Glutamatergic neuron (in vitro differentiated cells): ENCODE results near the gene UBAC2. TPM values are rescaled to one million over a fixed set of nuclear protein-coding genes. Genes with fewer than 3 reads are reported as not detected.

Source experiments
- DNase-seq: peaks from one replicate; pipeline ENCODE4 v3.0.0; 2022
- H3K27ac Mint-ChIP-seq: one replicate; pipeline ENCODE4 v1.8.0; 2020; ENCODE audit warnings: mild to moderate bottlenecking, mixed read lengths, inconsistent platforms; ENCODE audit not compliant: unreplicated experiment
- H3K27me3 Mint-ChIP-seq: one replicate; pipeline ENCODE4 v1.8.0; 2020; ENCODE audit warnings: mild to moderate bottlenecking, moderate library complexity, mixed read lengths, inconsistent platforms; ENCODE audit not compliant: unreplicated experiment
- H3K36me3 Mint-ChIP-seq: one replicate; pipeline ENCODE4 v1.8.0; 2020; ENCODE audit warnings: mild to moderate bottlenecking, mixed read lengths, inconsistent platforms; ENCODE audit not compliant: unreplicated experiment
- H3K4me1 Mint-ChIP-seq: one replicate; pipeline ENCODE4 v1.8.0; 2020; ENCODE audit warnings: mild to moderate bottlenecking, low read depth, mixed read lengths, inconsistent platforms; ENCODE audit not compliant: unreplicated experiment
- H3K4me3 Mint-ChIP-seq: one replicate; pipeline ENCODE4 v1.8.0; 2020; ENCODE audit warnings: mild to moderate bottlenecking, mixed read lengths, inconsistent platforms; ENCODE audit not compliant: unreplicated experiment
- H3K9me3 Mint-ChIP-seq: one replicate; pipeline ENCODE4 v1.8.0; 2020; ENCODE audit warnings: mild to moderate bottlenecking, moderate library complexity, mixed read lengths, inconsistent platforms; ENCODE audit not compliant: unreplicated experiment
- total RNA-seq: library from RNA; stranded (reverse); fragmentation: NEBNext Ultra II Directional; extraction: Animal tissue kit (Norgen Biotek cat#: 25700); gene quantifications from one replicate; pipeline ENCODE4 v1.2.1, GENCODE V29; 2021; ENCODE audit not compliant: unreplicated experiment
- TF ChIP-seq, protein P1 (sequence below): fragments of 200-600 bp; sonication (generic); IDR thresholded peaks from one replicate; pipeline ENCODE4 v1.5.0; 2021; ENCODE audit not compliant: partially characterized antibody, unreplicated experiment

Gene UBAC2
- total RNA-seq, 1 donor from 2014 or later, result 33.3 TPM

- H3K36me3 Mint-ChIP-seq, result peaks cover 8% of the 10 kb centered on the region
- no peak overlapping the region for H3K27ac Mint-ChIP-seq
- no peak overlapping the region for H3K4me3 Mint-ChIP-seq
- H3K9me3 Mint-ChIP-seq, result no peaks in the 10 kb centered on the region
- TF ChIP-seq, protein P1, sequence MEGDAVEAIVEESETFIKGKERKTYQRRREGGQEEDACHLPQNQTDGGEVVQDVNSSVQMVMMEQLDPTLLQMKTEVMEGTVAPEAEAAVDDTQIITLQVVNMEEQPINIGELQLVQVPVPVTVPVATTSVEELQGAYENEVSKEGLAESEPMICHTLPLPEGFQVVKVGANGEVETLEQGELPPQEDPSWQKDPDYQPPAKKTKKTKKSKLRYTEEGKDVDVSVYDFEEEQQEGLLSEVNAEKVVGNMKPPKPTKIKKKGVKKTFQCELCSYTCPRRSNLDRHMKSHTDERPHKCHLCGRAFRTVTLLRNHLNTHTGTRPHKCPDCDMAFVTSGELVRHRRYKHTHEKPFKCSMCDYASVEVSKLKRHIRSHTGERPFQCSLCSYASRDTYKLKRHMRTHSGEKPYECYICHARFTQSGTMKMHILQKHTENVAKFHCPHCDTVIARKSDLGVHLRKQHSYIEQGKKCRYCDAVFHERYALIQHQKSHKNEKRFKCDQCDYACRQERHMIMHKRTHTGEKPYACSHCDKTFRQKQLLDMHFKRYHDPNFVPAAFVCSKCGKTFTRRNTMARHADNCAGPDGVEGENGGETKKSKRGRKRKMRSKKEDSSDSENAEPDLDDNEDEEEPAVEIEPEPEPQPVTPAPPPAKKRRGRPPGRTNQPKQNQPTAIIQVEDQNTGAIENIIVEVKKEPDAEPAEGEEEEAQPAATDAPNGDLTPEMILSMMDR, result no peak
- H3K27me3 Mint-ChIP-seq, result no peaks in the 10 kb centered on the region
- DNase-seq, result no peak
- peaks cover 2% of the 10 kb centered on the region for H3K4me1 Mint-ChIP-seq
Measured at GRCh38 chr13:99382428-99383133, 181.9 kb downstream of the UBAC2 start.

GRCh38 chr13:99383511-99383921 is 182.9 kb downstream of the UBAC2 start:
- no peak overlapping the region for H3K4me3 Mint-ChIP-seq
- peaks cover 5% of the 10 kb centered on the region for H3K36me3 Mint-ChIP-seq
- TF ChIP-seq, protein P1, result no peak
- H3K9me3 Mint-ChIP-seq, result no peaks in the 10 kb centered on the region
- H3K4me1 Mint-ChIP-seq, result peaks cover 2% of the 10 kb centered on the region
- H3K27me3 Mint-ChIP-seq, result no peaks in the 10 kb centered on the region
- DNase-seq, result no peak
- no peak overlapping the region for H3K27ac Mint-ChIP-seq

GRCh38 chr13:99383946-99384345 is 183.3 kb downstream of the UBAC2 start:
- TF ChIP-seq, protein P1, result no peak
- no peak overlapping the region for H3K4me3 Mint-ChIP-seq
- peaks cover 2% of the 10 kb centered on the region for H3K4me1 Mint-ChIP-seq
- no peaks in the 10 kb centered on the region for H3K27me3 Mint-ChIP-seq
- H3K36me3 Mint-ChIP-seq, result peaks cover 5% of the 10 kb centered on the region
- no peak overlapping the region for H3K27ac Mint-ChIP-seq
- no peak for DNase-seq
- H3K9me3 Mint-ChIP-seq, result no peaks in the 10 kb centered on the region

DNA sequence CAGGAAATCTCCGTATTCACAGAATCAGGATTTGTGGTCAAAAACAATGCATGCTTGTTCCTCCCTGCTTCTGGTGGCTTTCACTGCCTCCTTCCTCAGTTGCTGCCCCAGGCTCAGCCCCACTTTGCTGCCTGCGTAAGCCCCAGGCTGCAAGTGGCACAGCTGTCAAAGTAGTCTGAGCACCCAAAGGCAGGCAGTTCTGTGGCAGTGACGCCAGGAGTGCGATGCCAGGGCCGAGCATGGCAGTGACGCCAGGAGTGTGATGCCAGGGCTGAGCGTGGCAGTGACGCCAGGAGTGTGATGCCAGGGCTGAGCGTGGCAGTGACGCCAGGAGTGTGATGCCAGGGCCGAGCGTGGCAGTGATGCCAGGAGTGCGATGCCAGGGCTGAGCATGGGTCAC is 183.8 kb downstream of the UBAC2 start:
- no peak overlapping the region for H3K27ac Mint-ChIP-seq
- H3K4me3 Mint-ChIP-seq, result no peak overlapping the region
- peaks cover under 1% of the 10 kb centered on the region for H3K36me3 Mint-ChIP-seq
- TF ChIP-seq, protein P1, result no peak
- no peaks in the 10 kb centered on the region for H3K9me3 Mint-ChIP-seq
- H3K27me3 Mint-ChIP-seq, result no peaks in the 10 kb centered on the region
- no peak for DNase-seq
- peaks cover 2% of the 10 kb centered on the region for H3K4me1 Mint-ChIP-seq

- H3K27ac Mint-ChIP-seq, result no peak overlapping the region
- H3K27me3 Mint-ChIP-seq, result no peaks in the 10 kb centered on the region
- no peaks in the 10 kb centered on the region for H3K36me3 Mint-ChIP-seq
- no peaks in the 10 kb centered on the region for H3K9me3 Mint-ChIP-seq
- peaks cover under 1% of the 10 kb centered on the region for H3K4me1 Mint-ChIP-seq
- DNase-seq, result no peak
- no peak overlapping the region for H3K4me3 Mint-ChIP-seq
- TF ChIP-seq, protein P1, result no peak
Measured at GRCh38 chr13:99385161-99385560, 184.5 kb downstream of the UBAC2 start.
